GM11168 (cell line): Measurements from ENCODE around the gene FAM89A.
"Not testable (repeated sequence)": the region's sequence is repeated elsewhere in the genome, so short reads cannot be mapped to it uniquely, and the experiment has no call there.

ENCODE experiments used
- in situ Hi-C: fragments of 300-500 bp; cut with MboI; formaldehyde crosslinking; loops from one replicate; pipeline ENCODE4 v1.12.0; 2022; ENCODE audit warnings: low sequenced_read_pairs; ENCODE audit not compliant: unreplicated experiment

Gene FAM89A

GRCh38 chr1:231058416-231059109, 18.5 kb upstream of the FAM89A start:
- in situ Hi-C loops: no loop called here

DNA sequence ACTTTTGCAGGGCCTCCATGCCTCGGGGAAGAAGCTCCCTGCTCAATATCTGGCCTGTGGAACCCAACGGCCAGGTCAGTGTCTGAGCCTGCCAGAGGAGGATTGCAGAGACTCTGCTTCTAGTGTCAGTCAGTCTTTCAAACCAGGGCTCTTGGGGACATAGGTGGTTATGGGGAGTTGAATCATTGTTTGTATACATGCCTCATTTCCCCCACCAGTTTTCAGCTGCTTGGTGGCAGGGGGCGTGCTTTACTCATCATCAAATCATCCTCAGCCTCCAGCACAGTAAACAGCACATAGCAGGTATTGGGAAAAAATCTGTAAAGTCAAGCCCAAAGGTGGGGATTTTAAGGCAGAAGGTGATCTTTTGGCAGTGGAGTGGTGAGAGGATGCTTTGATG, 17.4 kb upstream of the FAM89A start:
- in situ Hi-C loops: no loop called here

DNA sequence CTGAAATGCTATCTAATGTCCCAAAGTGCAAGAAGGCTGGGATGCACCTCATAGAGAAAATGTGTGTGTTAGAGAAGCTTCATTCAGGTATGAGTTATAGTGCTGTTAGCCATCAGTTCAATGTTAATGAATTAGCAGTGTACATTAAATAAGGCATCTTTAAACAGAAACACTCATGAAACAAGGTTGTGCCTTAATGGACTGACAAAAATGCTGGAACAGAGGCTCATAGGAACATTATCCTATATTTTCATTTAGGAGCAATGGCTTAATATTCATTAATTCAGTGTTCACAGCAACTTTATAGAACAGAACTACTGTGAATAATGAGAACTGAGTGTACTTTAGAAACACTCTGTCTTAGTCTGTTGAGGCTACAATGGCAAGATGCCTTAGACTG, 15.2 kb upstream of the FAM89A start:
- in situ Hi-C loops: no loop called here

DNA sequence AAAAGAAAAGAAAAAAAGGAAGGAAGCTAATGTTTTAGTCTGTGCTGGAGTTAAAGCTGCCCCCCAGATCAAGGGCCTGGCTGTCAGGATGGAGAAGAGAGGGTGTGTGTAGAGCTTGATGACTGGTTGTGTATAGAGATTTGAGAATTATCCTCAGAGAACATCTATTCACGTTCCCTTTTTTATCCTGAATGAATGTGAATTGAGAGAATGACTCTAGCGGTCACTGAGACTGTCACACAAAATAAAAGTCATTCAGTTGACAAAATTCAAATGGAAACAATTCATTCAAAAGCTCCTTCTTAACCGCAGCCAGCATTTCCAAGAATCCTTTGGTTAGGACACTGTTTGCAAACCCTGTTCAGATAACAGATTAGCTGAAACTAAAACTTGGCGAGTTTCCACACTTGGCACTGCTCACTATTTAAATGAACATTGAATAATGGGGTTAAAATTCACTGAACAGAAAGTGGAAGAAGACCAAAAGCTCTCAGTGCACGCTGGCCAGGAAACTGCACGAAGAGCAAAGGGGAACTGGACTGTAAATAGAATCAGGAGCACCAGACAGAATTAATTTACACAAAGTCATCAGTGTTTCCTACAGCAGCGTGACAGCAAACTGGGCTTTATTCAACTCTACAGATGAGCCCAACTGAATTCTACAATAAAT, 13.6 kb upstream of the FAM89A start:
- in situ Hi-C loops: no loop called here

GRCh38 chr1:231052777-231053176, 12.7 kb upstream of the FAM89A start:
- in situ Hi-C loops: no loop called here

DNA sequence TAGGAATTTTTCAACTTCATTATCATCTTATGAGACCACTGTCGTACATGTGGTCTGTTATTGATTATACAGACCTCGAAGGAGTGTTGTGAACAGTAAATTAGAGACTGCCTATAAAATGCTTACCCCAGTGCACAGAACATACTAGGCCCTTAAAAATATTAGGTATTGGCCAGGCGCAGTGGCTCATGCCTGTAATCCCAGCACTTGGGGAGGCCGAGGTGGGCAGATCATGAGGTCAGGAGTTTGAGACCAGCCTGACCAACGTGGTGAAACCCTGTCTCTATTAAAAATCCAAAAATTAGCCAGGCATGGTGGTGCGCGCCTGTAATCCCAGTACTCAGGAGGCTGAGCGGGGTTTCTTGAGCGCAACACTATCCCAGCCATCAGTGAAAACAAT, 10.9 kb upstream of the FAM89A start:
- in situ Hi-C loops: not testable (repeated sequence)

DNA sequence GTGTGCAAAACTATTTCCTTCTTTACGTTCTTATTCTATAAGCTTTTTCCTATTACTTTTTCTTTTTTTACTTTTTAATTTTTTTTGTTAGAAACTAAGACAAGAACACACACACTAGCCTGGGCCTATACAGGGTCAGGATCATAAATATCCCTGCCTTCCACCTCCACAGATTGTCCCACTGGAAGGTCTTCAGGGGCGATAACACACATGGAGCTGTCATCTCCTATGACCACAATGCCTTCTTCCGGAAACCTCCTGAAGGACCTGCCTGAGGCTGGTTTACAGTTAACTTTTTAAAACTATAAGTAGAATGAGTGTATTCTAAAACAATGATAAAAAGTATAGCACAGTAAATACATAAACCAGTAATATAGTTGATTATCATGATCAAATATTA, 10.3 kb upstream of the FAM89A start:
- in situ Hi-C loops: no loop called here

GRCh38 chr1:231049121-231049979, 9.3 kb upstream of the FAM89A start:
- in situ Hi-C loops: no loop called here

GRCh38 chr1:231048419-231048818, 8.4 kb upstream of the FAM89A start:
- in situ Hi-C loops: not testable (repeated sequence)

DNA sequence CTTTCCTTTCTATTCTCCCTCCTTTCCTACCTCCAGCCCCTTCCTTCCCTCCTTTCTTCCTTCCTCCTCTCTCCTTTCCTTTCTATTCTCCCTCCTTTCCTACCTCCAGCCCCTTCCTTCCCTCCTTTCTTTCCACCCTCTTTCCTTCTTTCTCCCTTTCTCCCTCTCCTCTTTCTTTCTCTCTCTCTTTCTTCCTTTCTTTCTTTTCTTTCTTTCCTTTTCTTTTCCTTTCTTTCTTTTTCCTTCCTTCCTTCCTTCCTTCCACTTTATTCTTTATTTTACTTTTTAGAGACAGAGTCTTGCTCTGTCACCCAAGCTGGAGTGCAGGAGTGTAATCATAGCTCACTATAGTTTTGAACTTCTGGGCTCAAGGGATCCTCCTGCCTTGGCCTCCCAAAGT, 7.5 kb upstream of the FAM89A start:
- in situ Hi-C loops: not testable (repeated sequence)

DNA sequence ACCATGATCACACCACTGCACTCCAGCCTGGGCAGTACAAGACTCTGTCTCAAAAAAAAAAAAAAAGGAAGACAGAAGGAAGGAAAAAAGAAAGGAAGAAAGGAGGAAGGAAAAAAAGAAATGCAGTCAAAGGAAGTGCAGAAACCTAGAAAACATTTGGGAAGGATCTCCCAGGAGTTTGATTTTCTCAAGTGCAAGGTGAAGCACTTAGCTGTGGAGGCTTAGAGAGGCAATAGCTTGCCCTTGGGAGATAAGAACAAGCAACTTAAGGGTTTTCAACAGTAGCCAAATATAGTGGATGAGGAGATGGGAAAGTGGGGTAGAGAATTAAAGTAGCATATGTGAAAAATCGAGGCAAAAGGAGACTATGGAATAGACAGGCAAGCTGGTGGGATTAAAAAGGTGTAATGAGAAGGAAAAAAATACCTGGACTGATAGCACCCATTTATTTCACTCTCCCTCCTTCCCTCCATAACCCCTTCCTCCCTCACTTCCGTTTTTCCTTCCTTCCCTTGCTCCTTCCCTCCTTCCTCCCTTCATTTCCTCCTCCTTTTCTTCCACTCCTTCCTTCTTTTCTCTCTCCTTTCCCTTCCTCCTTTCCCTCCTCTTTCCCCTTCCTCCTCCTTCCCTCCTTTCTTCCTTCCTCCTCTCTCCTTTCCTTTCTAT, 6.8 kb upstream of the FAM89A start:
- in situ Hi-C loops: no loop called here

DNA sequence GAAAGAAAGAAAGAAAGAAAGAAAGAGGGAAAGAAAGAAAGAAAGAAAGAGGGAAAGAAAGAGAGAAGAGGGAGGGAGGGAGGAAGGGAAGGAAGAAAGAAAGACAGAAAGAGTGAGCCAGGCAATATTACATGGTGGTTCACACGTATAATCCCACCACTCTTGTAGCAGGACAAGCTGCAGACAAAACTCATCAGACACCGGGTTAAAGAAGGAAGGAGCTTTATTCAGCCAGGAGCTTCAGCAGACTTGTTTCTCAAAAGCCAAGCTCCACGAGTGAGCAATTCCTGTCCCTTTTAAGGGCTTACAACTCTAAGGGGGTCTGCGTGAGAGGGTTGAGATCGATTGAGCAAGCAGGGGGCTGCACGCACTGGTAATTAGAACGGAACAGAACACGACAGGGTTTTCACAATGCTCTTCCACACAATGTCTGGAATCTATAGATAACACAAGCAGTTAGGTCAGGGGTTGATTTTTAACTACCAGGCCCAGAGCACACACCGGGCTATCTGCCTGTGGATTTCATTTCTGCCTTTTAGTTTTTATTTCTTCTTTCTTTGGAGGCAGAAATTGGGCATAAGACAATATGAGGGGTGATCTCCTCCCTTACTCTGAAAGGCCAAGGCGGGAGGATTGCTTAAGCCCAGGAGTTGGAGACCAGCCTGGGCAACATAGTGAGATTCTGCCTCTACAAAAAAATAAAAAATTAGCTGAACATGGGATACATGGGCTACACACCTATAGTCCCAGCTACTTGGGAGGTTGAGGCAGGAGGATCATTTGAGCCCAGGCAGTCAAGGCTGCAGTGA, 6.1 kb upstream of the FAM89A start:
- in situ Hi-C loops: not testable (repeated sequence)

GRCh38 chr1:231045286-231045685, 5.2 kb upstream of the FAM89A start:
- in situ Hi-C loops: no loop called here

GRCh38 chr1:231044588-231044987, 4.5 kb upstream of the FAM89A start:
- in situ Hi-C loops: no loop called here

DNA sequence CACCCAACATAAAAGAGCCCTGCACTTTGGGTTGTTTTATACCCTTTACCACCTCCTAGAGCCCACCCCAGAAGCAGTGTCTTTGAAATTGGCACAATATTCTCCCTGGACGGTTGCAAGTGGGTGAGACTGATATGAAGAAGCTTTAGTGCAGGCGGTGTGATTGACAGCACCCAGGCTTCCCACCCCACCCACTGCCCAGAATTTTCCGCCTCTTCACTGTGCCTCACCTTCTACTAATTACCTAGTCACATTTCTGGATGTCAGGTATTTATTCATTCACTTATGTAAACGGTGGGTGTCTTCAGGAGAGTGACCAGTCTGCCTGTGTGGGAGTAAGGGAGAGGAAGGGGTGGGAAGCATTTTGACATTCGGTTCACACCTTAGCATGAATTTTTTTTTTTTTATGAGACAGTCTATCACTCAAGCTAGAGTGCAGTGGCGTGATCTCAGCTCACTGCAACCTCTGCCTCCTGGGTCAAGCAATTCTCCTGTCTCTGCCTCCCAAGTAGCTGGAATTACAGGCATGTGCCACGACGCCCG, 1.7 kb upstream of the FAM89A start:
- in situ Hi-C loops: no loop called here

- in situ Hi-C loops: no loop called here
These were observed 1.0 kb upstream of the FAM89A start for GRCh38 chr1:231040800-231041718.

GRCh38 chr1:231039161-231040018, 664 bp downstream of the FAM89A start:
- in situ Hi-C loops: no loop called here
